Subcutaneous adipose tissue (tissue), 4 donors: ENCODE data around the gene PECR. TPM values are rescaled to one million over a fixed set of nuclear protein-coding genes. Genes with fewer than 3 reads are reported as not detected.

ENCODE experiments used
- total RNA-seq, 4 donors: library from RNA; depleted of rRNA; stranded (reverse); fragments of >200 nt; gene quantifications; one replicate each; pipeline ENCODE4 v1.1.0, GENCODE V29; 2016
- TF ChIP-seq, protein P1 (sequence below): fragments of 450-650 bp; IDR thresholded peaks from one replicate; pipeline ENCODE4 v1.5.1; 2016; ENCODE audit warnings: low read depth, mild to moderate bottlenecking, control low read depth, antibody characterized with exemption, moderate library complexity

The PECR gene
- total RNA-seq, 4 donors from 2014 or later = 25.8 to 78.7 (median 44.0) TPM

GRCh38 chr2:216110620-216111019 is 29.0 kb upstream of the PECR start:
- TF ChIP-seq, protein P1, sequence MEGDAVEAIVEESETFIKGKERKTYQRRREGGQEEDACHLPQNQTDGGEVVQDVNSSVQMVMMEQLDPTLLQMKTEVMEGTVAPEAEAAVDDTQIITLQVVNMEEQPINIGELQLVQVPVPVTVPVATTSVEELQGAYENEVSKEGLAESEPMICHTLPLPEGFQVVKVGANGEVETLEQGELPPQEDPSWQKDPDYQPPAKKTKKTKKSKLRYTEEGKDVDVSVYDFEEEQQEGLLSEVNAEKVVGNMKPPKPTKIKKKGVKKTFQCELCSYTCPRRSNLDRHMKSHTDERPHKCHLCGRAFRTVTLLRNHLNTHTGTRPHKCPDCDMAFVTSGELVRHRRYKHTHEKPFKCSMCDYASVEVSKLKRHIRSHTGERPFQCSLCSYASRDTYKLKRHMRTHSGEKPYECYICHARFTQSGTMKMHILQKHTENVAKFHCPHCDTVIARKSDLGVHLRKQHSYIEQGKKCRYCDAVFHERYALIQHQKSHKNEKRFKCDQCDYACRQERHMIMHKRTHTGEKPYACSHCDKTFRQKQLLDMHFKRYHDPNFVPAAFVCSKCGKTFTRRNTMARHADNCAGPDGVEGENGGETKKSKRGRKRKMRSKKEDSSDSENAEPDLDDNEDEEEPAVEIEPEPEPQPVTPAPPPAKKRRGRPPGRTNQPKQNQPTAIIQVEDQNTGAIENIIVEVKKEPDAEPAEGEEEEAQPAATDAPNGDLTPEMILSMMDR = no peak

GRCh38 chr2:216109962-216110614 is 28.5 kb upstream of the PECR start:
- TF ChIP-seq, protein P1 = no peak

DNA sequence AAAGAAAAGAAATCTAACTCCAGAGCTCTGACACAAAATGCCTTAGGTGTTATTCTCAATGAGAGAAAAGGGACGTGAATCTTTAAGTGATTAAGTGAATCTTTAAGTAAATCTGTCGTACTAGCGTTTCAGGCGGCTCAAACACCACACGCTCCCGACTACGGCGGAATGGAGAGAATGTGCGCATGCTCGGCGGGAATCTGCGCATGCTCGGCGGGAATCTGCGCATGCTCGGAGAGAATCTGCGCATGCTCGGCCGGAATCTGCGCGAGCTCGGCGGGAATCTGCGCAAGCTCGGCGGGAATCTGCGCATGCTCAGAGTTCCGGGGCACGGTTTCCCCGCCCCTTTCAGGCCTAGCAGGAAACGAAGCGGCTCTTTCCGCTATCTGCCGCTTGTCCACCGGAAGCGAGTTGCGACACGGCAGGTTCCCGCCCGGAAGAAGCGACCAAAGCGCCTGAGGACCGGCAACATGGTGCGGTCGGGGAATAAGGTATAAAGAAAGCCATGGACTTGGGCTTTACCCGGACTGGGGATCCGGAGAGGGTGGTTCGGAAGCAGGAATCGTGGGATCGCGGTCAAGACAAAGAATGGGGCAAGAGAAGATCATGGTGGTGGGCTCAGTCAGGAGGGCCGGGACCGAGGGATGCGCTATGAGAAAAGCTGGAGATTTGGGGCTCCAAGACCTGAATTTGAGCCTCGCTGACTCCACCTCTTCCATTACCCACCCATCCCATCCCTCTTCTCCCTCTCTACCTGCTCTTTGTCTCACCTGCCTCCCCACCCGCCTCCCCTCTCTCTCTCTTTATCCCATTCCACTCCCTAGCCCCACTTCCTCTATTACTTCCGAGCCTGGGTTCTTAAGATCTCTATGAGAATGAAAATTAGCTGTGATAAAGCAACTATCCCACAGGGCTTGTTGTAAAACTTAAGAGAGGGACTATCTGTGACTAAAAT is 27.6 kb upstream of the PECR start, which contains the start of gene XRCC5:
Gene XRCC5, plus strand, starts transcription at position 382 of the 955 bp plus-strand sequence. Its CDS starts 89 bp downstream, at position 471.
- TF ChIP-seq, protein P1 = no peak

- TF ChIP-seq, protein P1 = no peak
These were observed 26.8 kb upstream of the PECR start for GRCh38 chr2:216108310-216108966.

GRCh38 chr2:216107760-216108159 is 26.2 kb upstream of the PECR start:
- TF ChIP-seq, protein P1 = no peak

- TF ChIP-seq, protein P1 = no peak
These were observed 25.7 kb upstream of the PECR start for GRCh38 chr2:216107320-216107719.
